Lung (tissue), 12 donors: ENCODE results near the gene TGFB1. TPM values are rescaled to one million over a fixed set of nuclear protein-coding genes. Genes with fewer than 3 reads are reported as not detected.

Experiments used
- ATAC-seq: fragments of 200-7000 bp; cut with Tn5 transposase; one replicate; pipeline ENCODE4 v1.9.1; 2020; ENCODE audit warnings: moderate number of reproducible peaks; ENCODE audit not compliant: insufficient read depth, low FRiP score
- DNase-seq, 3 donors: peaks; one replicate each; pipeline ENCODE4 v3.0.0-alpha.2; 2013 to 2017
- H3K27ac ChIP-seq, 2 donors: one replicate each; pipeline ENCODE4 v1.5.1; 2013; ENCODE audit warnings: mild to moderate bottlenecking in 2 of 2, moderate library complexity in 2 of 2, control low read depth in 1 of 2, inconsistent platforms in 1 of 2, low read depth in 1 of 2, low read length in 1 of 2
- H3K27me3 ChIP-seq, 3 donors: one replicate each; pipeline ENCODE4 v1.5.1; 2013; ENCODE audit warnings: low read length in 2 of 3; ENCODE audit not compliant: control insufficient read depth in 3 of 3, insufficient read depth in 3 of 3
- H3K36me3 ChIP-seq, 4 donors: one replicate each; pipeline ENCODE4 v1.5.1; 2013; ENCODE audit warnings: low read length in 4 of 4, mild to moderate bottlenecking in 1 of 4, moderate library complexity in 1 of 4; ENCODE audit not compliant: control insufficient read depth in 4 of 4, insufficient read depth in 4 of 4
- H3K4me1 ChIP-seq, 5 donors: one replicate each; pipeline ENCODE4 v1.5.1; 2013; ENCODE audit warnings: low read length in 5 of 5, mild to moderate bottlenecking in 2 of 5, moderate library complexity in 1 of 5; ENCODE audit not compliant: control insufficient read depth in 5 of 5, insufficient read depth in 5 of 5
- H3K4me3 ChIP-seq: one replicate; pipeline ENCODE4 v1.5.1; 2013; ENCODE audit warnings: mild to moderate bottlenecking, control low read depth, moderate library complexity
- H3K9ac ChIP-seq, 2 donors: one replicate each; pipeline ENCODE4 v1.5.1; 2013; ENCODE audit warnings: low read length in 2 of 2, control low read depth in 1 of 2; ENCODE audit not compliant: insufficient read depth in 1 of 2
- H3K9me3 ChIP-seq, 4 donors: one replicate each; pipeline ENCODE4 v1.5.1; 2013; ENCODE audit warnings: low read length in 3 of 4, mild to moderate bottlenecking in 1 of 4, moderate library complexity in 1 of 4; ENCODE audit not compliant: control insufficient read depth in 4 of 4, insufficient read depth in 3 of 4
- CTCF ChIP-seq: IDR thresholded peaks from 2 replicates; pipeline ENCODE4 v1.5.1; 2012; ENCODE audit warnings: mild to moderate bottlenecking; ENCODE audit errors: control extremely low read depth, extremely low read depth
- WGBS, 2 donors: extraction: QIAGEN DNeasy Blood & Tissue Kit; methylation state at CpG; one replicate each; pipeline ENCODE4 v1.1.7; 2013; 5-methylcytosine and 5-hydroxymethylcytosine counted together
- polyA plus RNA-seq, 2 donors: library from polyadenylated mRNA; stranded (reverse); fragments of 200-250 nt; gene quantifications; one replicate each; pipeline ENCODE4 v1.2.1, GENCODE V29; 2013
- total RNA-seq, 2 donors: library from RNA; depleted of rRNA in 1 of 2; stranded (reverse); fragments of >200 nt in 1 of 2; gene quantifications; one replicate each; pipeline ENCODE4 v1.2.1, GENCODE V29; 2014 to 2021
- donor health status: control.
- donor health status: control.
- donor health status: Bipolar disorder and iron deficiency.
- donor health status: healthy.
- donor health status: DM: yes; HTN: yes; CAD: no.

The TGFB1 gene
- total and polyA plus RNA-seq, 4 donors, result 18.0 to 88.8 (median 47.6) TPM

GRCh38 chr19:41377977-41378709 lies 24.4 kb upstream of the TGFB1 start:
- H3K27ac ChIP-seq, result peak overlapping the region in 1 of 2 donors; percentile 17
- no peak for ATAC-seq
- DNase-seq, result peak in 1 of 3 donors; percentile 16
- H3K9ac ChIP-seq, result no peak overlapping the region
- TF ChIP-seq CTCF, result no peak
- peaks cover 0 to 5% (median 2%) of the 10 kb centered on the region in 4 donors for H3K36me3 ChIP-seq
- no peak overlapping the region for H3K4me3 ChIP-seq
- WGBS, 2 donors, result 30 to 51% methylated on average over 9 of the region's 9 CpGs
- H3K4me1 ChIP-seq, result peaks cover 0 to 16% (median 8%) of the 10 kb centered on the region in 5 donors
- no peaks in the 10 kb centered on the region for H3K9me3 ChIP-seq
- H3K27me3 ChIP-seq, result no peaks in the 10 kb centered on the region

DNA sequence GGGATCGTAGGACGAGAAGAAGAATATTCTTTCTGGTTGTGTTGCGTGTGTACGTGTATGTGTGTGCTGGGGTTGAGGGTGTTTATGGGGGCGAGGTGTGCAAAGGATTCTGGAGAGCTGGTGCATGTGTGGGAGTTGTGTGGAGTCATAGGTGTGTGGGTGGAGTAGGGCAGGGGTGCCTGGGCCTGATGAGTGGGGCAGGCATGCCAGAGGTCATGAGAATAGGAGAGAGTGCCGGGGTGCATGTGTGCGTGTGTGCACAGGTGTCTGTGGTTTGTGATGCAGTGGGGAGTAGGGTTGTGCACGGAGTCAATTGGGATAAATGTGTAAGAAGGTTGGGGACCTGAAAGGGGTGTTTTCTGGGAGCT lies 23.3 kb upstream of the TGFB1 start:
- 63 to 69% methylated on average over 8 of the region's 8 CpGs for WGBS, 2 donors
- no peak for ATAC-seq
- Histone ChIP-seq H3K4me1 (peaks cover 0 to 21% (median 8%) of the 10 kb centered on the region in 5 donors), H3K27me3 (no peaks in the 10 kb centered on the region), H3K27ac (peak overlapping the region in 1 of 2 donors; percentile 90), H3K9ac (no peak overlapping the region), H3K36me3 (no peaks in the 10 kb centered on the region), H3K9me3 (no peaks in the 10 kb centered on the region), H3K4me3 (peak overlapping the region; percentile 65)
- TF ChIP-seq CTCF, result no peak
- no peak for DNase-seq

GRCh38 chr19:41376241-41376997 lies 22.7 kb upstream of the TGFB1 start, which contains the start of gene TMEM91:
TSS of gene TMEM91 (plus strand) at chr19:41376533. CDS start at chr19:41378310, 1,777 bp downstream.
- Histone ChIP-seq H3K4me1 (peaks cover 0 to 21% (median 8%) of the 10 kb centered on the region in 5 donors), H3K36me3 (no peaks in the 10 kb centered on the region), H3K9me3 (no peaks in the 10 kb centered on the region), H3K9ac (peak within 1 kb of the TSS; percentile 1 to 46), H3K27me3 (no peaks in the 10 kb centered on the region), H3K27ac (peak within 1 kb of the TSS in 1 of 2 donors; percentile 90), H3K4me3 (peak within 1 kb of the TSS; percentile 65)
- peak; percentile 70 for ATAC-seq
- 2 to 3% methylated on average over 47 of the region's 47 CpGs for WGBS, 2 donors
- no peak for TF ChIP-seq CTCF
- DNase-seq, result peak; percentile 31 to 46 (median 35)
